GM19328 (cell line): ENCODE results near the gene TMPRSS11B.
"Not testable (repeated sequence)": the region's sequence is repeated elsewhere in the genome, so short reads cannot be mapped to it uniquely, and the experiment has no call there.

Source experiments
- ATAC-seq: cut with Tn5 transposase; IDR thresholded peaks from one replicate; pipeline ENCODE4 v1.9.1; 2021; ENCODE audit warnings: mild to moderate bottlenecking, moderate library complexity; ENCODE audit not compliant: unreplicated experiment

The TMPRSS11B gene

DNA sequence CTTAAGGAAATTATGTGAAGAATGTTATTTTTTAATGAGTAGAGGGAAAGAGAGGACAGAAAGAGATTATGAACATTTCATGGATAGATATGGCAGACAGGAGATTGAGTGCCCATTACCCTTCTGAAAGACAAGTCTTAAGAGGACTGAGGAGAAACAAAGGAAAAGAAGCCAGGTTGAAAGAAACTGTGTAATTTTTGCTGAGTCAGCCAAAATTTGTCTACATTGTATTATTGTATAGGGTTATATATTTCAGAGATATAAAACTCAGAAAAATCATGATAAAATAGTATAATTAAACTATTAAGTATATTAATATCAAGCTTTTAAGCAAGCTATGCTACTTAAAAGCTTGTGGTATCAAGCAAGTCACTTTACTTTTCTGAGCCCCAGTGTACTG, 4.9 kb downstream of the TMPRSS11B start:
- ATAC-seq, result no peak

DNA sequence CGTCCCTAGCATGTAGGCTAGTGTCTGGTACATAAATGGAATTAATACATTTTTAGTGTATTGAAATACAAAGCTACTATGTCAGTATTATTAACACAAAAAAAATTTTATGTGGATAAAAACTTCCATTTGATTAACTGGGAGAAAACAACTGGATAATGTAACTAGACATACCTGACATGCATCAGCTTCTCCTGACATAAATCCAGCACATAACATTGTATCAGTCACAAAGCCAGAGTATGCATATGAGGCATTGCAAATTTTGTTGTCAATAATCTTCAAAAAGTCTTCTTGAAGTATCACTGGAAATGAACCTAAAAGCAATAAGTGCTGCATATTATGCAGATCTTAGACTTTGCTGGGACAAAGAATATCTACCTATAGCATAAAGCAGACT, 16.9 kb downstream of the TMPRSS11B start:
- no peak for ATAC-seq

DNA sequence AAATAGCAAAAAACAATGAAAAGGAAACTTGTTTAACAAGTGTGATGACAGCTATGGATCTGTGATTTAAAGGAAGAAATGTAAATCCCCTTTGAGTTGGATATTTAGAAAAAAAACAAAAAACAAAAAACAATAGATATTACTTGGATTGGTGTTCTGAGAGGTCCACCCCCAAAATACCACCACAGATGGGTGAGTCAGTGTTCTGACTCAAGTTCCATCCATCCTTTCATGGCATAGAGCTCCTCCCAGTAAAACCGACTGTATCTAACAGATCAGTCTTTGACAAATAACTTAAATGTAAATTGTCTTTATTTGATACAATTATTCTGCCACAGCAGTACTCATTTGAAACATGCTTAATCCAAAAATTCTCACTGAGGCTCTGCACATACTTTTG, 27.4 kb downstream of the TMPRSS11B start:
- no peak for ATAC-seq

DNA sequence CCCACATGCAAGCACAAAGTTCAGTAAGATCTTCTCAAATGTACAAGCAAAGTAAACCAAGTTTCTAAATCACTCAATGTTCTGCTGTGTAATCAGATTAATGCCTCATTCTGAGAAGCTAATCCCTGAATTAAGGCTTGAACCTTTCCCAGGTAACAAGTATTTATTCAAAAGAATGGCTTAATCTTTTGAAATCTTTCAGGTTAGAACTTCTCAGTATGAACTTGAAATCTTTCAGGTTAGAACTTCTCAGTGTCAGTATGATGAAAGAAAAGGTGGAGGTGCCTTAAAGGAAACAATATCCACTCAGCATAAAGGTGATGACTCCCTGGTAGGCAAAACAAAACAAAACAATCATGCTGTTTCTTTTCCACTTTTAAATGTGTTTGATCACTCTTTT, 29.0 kb downstream of the TMPRSS11B start:
- ATAC-seq, result no peak

DNA sequence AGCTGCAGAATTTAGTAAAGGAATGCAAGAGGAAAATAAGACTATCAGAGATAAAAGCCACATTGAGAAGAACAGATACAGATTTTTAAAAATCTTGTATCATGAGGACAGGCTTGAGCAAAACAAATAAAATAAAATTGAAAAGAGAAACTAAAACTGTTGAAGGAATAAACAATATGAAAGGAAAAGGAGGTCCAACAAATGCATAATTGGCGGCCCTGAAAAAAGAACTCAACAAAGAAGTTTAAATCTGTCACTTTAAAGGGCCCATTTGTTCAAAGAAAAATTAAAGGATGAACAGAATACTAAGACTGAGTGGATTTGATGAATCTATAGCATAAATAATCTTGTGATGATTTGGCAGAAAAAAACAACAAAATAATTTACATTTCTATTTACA, 36.5 kb downstream of the TMPRSS11B start:
- no peak for ATAC-seq

DNA sequence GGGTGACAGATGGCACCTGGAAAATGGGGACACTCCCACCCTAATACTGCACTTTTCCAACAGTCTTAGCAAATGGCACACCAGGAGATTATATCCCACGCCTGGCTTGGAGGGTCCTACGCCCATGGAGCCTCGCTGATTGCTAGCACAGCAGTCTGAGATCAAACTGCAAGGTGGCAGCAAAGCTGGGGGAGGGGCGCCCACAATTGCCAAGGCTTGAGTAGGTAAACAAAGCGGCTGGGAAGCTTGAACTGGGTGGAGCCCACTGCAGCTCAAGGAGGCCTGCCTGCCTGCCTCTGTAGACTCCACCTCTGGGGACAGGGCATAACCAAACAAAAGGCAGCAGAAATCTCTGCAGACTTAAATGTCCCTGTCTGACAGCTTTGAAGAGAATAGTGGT, 51.2 kb downstream of the TMPRSS11B start:
- ATAC-seq, result not testable (repeated sequence)

DNA sequence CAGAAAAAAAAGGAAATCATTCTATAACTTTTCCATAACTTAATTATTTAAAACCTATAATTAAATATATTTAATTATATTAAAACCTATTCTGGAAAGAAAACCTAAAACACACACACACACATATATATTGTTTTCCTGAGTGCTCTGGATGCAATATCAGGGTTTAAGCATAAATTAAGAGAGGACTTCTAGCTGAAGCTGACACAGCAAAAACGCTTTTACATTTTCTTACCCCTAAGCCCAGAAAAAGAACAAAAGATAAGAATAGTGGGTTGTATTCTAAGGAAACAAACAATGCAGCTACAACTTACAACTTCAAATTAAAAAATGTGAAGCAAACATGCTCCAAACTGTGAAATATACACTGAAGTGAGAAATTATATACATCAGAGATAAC, 52.3 kb downstream of the TMPRSS11B start:
- ATAC-seq, result no peak

DNA sequence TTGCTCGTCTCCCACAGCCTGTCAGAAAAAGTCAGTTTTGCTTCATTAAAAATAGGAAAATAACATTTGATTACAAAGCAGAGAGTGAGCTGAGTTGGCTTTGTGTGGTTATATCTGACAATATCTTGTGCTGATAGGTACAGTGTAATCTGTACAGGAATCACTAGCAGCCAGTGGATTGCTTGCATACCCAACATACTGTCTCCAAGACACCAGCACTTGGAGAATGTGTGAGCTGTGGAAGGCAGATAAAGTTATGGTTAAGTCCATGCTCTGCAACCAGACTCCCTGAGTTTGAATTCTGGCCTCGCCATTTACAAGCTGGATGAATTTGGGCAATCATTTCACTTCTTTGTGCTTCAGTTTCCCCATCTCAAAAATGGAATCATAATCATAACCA, 58.3 kb downstream of the TMPRSS11B start:
- ATAC-seq, result no peak

DNA sequence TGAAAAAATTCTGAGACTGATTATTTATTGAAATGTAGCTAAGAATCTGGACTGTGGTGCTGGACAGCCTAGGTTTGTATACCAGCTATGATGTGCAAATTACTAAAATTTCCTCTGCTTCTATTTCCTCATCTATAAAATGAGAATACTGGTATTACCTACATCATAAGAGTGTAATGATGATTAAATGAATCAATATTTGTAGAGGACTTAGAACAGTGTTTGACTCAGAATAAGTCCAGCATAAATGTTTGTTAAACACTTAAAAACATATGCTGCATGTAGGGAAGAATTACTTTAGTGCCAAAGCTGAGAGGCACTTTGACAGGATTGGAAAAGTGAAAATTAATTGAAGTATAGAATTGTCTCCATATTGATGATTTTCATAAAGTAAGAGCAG, 60.6 kb downstream of the TMPRSS11B start:
- no peak for ATAC-seq

DNA sequence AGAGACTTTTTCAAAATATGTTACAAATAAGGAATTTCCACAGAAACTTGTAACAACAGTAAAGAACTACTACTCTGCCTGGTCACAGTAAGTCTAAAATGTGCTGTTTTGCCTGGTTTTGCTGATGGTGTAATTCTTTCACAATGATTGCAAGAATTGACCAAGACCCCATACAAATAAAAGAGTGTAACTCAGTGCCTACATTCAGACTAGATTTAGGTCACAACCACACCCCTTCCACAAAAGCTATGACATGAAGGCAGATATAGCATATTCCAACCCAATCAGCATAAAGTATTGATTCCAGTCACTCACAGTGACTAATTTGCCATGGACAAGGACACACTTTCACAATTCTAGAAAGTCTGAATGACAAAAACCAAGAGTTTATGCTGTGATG, 62.1 kb downstream of the TMPRSS11B start:
- no peak for ATAC-seq

DNA sequence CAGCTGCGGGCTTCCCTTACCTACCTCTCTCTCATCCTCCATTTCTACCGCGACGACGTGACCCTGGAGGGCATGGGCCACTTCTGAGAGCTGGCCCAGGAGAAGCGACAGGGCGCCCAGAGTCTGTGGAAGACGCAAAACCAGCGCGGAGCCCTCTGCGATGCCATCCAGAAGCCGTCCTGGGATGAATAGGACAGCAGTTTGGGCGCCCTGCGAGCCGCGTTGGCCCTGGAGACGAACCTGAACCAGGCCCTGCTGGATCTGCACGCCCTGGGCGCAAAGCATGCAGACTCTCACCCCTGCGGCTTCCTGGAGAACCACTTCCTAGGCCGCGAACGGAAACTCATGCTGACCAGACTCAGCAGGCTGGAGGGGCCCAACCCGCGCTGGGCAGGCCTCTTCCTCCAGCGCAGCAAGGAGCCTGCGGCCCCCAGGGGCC, 63.1 kb downstream of the TMPRSS11B start:
- no peak for ATAC-seq

DNA sequence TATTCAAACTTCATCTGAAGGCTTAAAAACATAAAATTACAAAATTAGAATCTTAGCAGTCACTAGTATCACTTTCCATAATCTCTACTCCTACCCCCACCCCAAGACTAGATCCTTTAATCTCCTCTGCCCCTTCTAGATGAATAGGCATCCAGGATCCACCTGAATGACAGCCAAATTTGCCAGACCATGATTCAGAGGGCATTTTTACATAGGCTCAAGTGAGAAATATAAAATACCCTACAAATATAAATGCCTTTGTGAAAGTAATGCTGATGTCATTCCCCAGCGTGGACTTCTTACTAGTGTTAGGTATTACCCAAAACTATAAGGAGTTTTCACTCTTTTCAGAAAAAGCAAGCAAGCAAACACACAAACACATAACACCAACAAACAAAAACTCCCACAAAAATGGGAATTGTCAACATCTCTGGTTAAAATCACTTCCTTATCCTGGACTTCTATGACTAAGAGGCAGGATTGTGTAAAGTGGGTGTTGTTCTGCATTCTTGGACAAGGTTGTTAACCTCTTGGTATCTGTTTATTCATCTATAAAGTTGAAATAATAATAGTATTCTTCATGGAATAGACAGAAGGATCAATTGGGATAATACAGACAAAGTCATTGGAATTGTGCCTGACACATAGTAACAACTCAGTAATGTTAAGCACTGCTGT, 64.5 kb downstream of the TMPRSS11B start:
- ATAC-seq, result no peak

DNA sequence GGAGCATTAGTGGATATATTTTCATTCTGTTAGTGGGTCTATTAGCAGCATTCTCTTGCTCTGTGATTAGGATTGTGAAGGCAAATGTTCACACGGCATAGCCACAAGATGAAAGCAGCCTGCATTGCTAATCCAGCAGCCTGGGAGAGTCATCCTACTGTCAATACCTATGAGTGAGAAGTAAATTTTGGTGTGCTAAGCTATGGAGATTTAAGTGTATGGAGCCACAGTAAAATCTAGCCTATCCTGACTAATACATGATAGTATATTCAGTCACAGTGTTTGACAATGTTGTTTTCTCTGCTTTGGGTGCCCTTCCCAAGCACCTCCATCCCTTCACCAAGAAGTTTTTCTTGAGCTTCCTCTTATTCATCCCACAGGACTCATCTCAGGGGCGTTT, 68.6 kb downstream of the TMPRSS11B start:
- ATAC-seq, result no peak
